SK-N-SH (cell line): ENCODE data around the gene HLA-DRB1.

Experiments
- CTCF ChIP-seq: fragments of 200-600 bp; sonication (generic); IDR thresholded peaks from 2 replicates; pipeline ENCODE4 v1.6.1; 2017; ENCODE audit warnings: antibody characterized with exemption, mild to moderate bottlenecking, moderate library complexity
- IRF3 ChIP-seq: fragments of 150-350 bp; IDR thresholded peaks from 2 replicates; pipeline ENCODE4 v1.6.1; 2016; ENCODE audit warnings: mild to moderate bottlenecking, low read depth, low read length
- SIN3A ChIP-seq: IDR thresholded peaks from 2 replicates; pipeline ENCODE4 v1.6.1; 2012; ENCODE audit warnings: low read depth, mild to moderate bottlenecking, low read length, moderate library complexity, borderline replicate concordance

- no peak for TF ChIP-seq SIN3A
- TF ChIP-seq CTCF: no peak
- no peak for TF ChIP-seq IRF3
Observed at GRCh38 chr6:32553037-32553742, 36.5 kb downstream of the HLA-DRB1 start.
